ENCODE measurements around the gene LRCH1.
A peak's percentile ranks its signal among the peaks of the same experiment; 100 is the strongest.
"Not testable (repeated sequence)": the region's sequence is repeated elsewhere in the genome, so short reads cannot be mapped to it uniquely, and the experiment has no call there.

Gene LRCH1

DNA sequence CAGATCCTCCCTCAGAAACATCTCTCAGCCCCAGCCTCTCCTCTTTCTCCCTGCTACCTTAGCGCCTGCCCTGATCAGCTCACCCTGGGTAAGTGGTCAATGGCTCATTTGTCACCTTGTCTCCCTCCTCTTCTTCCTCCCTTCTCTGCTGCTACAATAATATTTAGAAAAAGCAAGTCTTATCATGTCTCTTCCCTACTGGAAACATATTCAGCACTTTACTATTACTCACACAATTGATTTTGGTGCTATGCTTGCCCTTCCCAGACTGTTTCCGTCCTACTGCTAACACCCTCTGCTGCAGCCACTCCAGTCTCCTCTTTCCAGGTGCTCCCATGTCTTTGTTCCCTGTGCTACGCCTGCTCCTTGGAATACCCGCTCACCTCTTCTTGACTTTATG is 208.2 kb downstream of the LRCH1 start:
- DNase-seq: no peak

DNA sequence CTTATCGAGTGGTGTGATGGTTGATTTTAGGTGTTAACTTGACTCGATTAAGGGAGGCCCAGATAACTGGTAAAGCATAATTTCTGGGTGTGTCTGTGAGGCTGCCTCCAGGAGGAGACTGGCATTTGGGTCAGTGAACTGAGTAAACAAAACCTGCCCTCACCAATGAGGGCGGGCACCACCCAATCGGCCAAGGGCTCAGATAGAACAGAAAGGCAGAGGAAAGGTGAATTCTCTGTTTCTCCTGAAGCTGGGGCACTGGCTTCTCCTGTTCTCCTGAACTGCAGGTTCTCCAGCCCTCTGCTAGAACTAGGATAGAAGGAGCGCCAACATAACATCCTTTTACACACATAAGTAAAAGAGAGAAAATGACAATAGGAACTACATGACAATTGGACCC is 208.9 kb downstream of the LRCH1 start:
- DNase-seq: peak; percentile 12

DNA sequence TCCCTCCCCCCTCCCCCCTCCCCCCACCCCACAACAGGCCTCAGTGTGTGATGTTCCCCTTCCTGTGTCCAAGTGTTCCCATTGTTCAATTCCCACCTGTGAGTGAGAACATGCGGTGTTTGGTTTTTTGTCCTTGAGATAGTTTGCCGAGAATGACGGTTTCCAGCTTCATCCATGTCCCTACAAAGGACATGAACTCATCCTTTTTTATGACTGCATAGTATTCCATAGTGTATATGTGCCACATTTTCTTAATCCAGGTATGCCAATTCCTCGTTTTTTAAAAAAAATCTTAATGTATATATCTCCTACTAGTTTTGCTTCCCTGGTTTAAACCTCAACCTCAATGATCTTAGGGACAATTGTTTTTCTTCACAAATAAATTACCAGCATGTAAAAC is 217.0 kb downstream of the LRCH1 start:
- DNase-seq: not testable (repeated sequence)

DNA sequence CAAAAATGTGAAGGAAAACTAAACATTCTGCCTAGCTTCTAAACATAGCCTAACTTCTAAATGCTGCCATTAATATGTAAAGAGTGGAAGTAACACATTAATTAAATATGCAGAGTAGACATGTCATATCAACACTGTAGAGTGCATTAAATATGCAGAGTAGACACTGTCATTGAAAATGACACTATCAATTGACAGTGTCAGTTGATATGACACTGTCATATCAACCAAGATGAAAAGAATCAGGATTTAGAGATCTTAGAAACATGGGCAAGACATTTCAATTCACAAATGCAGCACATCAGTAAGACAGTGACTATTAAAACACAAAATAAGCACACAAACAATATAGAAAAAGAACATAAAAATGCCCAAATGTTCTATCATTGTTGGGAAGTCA is 218.7 kb downstream of the LRCH1 start:
- no peak for DNase-seq

- DNase-seq: no peak
Measured at GRCh38 chr13:46773541-46773940, 220.6 kb downstream of the LRCH1 start.

DNA sequence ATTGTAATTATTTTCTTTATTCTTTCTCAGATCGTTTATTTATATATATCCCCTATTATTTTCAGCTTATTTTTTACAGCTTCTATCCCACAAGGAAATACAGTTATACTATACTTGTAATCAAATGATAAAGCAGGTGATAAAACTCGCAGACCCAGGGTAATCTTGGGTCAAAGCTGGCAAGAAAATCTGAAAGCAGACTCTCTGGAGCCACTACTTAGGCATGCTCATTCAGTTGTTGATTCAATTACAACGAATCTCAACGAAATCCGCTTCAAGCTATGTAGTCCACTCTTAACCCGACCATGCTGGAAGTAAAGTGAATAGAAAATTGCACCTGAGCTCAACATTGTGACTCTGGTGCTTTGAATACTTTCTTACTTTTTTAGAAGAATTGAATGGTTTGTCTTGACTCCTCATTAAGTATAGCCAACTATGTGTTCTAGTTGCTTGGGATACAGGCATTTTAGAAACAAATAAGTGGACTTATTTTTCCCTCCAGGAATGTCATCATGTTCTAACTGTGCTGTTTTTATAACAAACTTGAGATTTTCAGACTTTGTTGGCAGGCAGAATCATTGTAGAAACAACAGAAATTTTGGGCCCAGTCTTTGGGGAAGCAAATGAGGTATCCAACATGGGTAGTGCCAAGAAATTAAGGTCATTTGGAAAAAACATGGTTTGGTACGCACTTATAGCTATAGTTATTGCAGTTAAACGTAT is 222.6 kb downstream of the LRCH1 start:
- DNase-seq: no peak

DNA sequence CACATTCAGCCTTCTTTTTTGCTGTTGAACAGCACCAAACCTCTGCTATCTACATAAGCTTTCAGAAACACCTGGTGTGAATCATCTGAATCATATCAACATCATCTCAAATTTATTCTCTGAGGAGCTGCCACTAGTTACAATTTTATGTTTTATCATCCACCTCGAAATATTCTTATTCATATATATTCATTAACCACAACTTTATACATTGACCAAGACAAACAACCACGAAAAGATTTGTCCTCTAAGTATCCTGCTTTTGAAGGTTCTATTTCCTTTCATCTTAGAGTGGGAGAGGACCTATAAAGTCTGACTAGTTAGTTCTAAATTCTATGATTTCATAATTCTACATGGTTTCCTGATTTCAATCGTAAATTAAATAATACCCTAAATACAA is 225.1 kb downstream of the LRCH1 start:
- DNase-seq: no peak

DNA sequence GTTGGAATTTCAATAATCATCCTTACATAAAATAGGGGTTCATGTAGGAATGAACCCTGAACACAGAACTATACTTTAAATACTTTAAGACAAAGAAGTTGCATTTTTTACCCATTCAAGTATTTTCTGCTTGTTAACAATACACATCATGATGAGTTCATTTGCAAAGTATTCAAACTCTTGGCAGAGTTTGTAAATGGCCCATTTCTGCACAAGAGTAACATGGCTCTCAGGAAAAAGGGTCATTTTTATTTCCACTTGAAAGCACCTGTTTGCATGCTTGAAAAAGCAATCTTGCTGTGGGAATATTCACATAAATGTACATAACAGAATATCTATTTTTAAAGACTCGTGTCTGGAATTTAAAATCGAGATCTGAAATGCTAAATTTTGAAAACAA is 225.9 kb downstream of the LRCH1 start:
- DNase-seq: no peak

- no peak for DNase-seq
Measured at GRCh38 chr13:46782066-46782465, 229.1 kb downstream of the LRCH1 start.

- no peak for DNase-seq
Measured at GRCh38 chr13:46782691-46783090, 229.7 kb downstream of the LRCH1 start.

- no peak for DNase-seq
Measured at GRCh38 chr13:46783504-46783903, 230.5 kb downstream of the LRCH1 start.

- DNase-seq: peak; percentile 1
Measured at GRCh38 chr13:46795321-46795720, 242.4 kb downstream of the LRCH1 start.

DNA sequence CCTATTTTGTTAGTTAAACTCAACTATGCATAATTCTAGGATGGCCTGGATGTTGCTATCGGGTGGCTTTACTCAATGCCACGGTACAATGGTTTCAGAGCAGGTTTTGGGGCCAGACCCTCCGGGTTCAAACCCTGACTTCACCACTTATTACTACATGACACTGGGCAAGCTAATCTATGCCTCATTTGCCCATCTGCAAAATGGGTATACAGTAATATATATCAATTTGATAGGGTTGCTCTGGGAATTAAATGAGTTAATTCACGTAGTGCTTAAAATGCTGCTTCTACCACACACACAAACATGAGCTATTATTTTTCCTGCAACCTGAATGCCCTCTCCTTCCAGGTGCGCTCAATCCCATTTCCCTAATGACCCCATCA is 243.2 kb downstream of the LRCH1 start:
- no peak for DNase-seq

- DNase-seq: peak; percentile 93
Measured at GRCh38 chr13:46796515-46797474, 243.8 kb downstream of the LRCH1 start, which contains the start of gene ESD. Gene ESD, minus strand, starts transcription at chr13:46797161. Its CDS starts 5,748 bp downstream, at chr13:46791413.

DNA sequence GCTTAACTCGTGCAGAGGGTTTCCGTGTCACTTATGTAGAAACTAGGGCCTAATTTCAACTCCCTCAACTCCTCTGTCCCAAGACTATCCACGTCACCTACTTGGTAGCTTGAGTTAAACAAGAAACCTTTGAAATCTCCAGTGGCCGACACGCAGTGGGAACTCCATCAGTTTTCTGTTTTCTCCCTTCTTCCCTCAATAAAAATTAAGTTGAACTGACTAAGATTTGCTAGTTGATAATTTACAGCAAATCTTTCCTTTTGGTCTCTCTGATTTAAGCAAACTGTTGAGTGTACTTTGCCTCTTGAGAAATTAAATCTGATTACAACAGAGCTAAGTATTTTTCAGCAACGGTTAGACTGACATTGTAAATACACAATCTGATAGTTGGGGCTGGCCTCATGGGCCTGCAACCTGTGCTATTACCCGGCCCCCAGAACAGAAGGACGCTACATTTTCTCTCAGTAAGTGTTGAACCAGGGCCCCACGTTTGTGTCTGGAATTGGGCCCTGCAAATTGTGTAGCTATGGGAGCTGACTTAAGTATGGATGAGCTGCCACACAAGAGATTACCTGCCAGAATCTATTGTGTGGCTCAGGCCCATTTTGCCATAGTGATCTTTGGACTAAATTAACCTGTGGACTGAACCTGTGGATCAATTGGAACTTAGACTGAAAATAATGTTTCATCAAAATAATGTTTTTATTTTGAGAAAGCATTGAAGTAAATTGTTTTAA is 244.7 kb downstream of the LRCH1 start:
- no peak for DNase-seq

GRCh38 chr13:46799139-46799538 is 246.2 kb downstream of the LRCH1 start:
- no peak for DNase-seq

DNA sequence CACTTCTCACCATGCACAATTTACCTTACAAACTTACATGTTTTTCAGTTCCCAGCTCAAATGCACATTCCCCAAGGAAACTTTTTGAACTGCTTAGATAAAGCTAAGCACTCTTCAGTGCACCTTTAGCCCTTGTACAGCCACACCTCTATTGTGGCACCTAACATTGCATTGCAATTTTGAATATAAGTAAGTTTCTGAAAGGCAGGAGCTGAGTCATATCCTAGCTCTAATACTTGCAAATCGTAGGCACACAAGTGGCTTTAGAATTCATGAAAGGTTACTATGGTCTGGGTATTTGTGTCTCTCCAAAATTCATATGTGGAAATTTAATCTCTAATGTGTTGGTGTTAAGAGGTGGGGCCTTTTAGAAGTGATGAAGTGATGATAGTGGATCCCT is 248.9 kb downstream of the LRCH1 start:
- DNase-seq: no peak

Measured in NCI-H69 (cell line).